Hematopoietic multipotent progenitor cell treated with erythropoietin and hydrocortisone succinate and interleukin-3 and kit ligand, for 6 days (in vitro differentiated cells): Measurements from ENCODE around the gene GPR61.
A peak's percentile ranks its signal among the peaks of the same experiment; 100 is the strongest.

Experiments
- DNase-seq: peaks from one replicate; pipeline ENCODE4 v3.0.0-alpha.2; 2015

GPR61 gene

DNA sequence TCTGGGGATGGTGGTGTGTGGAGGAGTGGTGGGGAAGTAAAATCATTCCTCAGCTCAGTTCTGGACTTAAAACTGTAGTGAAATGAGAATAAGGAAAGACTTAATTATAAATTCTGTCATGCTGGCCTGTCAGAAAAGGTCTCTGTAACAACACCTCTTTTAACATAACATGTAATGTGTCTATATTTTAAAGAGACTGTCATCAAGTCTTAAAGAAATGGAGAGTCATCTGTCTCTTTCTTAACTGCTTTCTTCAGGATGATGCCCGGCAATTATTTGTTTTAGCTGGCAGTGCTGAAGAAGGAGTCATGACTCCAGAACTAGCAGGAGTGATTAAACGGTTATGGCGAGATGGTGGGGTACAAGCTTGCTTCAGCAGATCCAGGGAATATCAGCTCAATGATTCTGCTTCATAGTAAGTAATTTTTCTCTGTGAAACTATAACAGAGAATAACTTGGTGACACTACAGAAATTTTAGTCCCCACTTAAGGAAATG, 39.3 kb downstream of the GPR61 start:
- DNase-seq = no peak

DNA sequence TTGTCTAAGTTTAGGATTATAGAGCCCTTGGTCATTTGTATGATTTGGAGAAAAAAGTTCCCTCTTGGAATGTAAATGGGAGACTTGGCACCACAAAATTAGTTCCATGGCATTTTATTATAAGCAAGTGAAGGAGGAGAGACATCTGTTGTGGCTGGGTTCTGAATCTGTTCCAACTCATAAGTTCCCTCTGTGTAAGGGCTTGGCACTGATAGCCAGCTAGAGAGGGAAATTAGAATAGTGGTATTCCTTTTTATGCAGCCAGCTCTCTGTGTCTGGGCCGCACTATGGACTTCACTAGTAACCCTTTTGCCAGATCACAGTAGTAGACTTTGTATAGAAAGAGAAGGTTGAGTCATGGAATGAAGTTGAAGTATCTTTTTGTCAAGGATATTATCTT, 39.8 kb downstream of the GPR61 start:
- DNase-seq = no peak

DNA sequence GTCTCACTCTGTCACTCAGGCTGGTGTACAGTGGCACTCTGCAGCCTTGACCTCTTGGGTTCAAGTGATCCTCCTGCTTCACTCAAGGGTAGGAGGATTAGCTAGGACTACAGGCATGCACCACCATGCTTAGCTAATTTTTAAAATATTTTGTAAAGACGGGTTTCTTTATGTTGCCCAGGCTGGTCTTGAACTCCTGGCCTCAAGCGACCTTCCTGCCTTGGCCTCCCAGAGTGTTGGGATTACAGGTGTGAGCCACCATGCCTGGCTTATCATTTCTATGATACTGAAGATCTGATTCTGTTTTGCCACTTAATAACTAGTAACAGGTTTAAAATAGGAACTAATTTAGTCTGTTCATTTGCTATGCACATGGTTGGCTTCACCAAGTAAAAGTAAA, 42.3 kb downstream of the GPR61 start:
- no peak for DNase-seq

DNA sequence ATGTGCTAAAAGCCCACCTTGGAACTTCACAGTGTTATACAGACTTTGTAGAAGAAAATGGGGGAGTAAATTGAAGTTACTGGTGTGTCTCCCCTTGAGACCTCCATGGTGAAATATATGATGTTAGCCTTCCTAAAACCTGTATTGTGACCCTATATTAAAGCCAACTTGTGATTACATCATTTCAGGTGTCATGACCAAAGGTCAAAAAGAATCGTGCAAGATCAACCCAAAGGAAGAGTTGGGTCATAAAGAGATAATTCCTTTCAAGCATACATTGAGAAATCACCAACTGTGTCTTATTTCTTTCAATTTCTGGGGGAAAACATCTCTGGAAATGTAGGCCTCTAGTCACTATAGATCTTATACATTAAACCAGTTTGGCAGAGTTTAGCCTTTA, 45.1 kb downstream of the GPR61 start:
- no peak for DNase-seq

DNA sequence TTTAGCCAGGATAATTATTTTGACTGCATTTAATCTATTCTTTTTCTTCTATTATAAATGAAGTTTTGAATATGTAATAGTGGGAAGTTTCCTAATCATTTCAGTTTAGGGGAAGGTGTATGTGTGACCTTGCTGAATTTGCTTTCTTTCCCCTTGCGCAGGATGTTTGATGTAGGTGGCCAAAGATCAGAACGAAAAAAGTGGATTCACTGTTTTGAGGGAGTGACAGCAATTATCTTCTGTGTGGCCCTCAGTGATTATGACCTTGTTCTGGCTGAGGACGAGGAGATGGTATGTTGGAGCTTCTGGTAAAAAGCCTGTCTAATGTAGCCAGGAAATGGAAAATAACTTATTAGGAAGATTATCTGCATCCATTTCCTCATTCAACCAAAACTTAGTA, 46.4 kb downstream of the GPR61 start:
- no peak for DNase-seq

DNA sequence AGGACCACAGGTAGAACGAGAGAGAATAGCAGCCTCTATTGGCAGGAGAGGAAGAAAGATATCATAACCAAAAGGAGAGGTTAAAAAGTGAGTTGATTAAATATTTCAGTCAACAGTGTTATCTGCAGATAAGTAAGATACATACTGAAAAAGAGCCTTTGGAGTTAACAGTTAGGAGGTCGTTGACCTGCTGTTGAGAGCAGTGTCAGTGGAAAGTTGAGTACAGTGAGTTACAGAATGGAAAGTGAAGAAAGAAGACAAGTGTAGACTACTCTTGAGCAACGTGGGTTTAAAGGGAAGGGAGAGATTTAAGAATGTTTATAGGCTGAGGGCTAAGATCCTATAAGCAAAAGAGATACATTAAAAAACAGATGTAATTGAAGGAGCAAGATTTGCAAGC, 49.5 kb downstream of the GPR61 start:
- DNase-seq = no peak

DNA sequence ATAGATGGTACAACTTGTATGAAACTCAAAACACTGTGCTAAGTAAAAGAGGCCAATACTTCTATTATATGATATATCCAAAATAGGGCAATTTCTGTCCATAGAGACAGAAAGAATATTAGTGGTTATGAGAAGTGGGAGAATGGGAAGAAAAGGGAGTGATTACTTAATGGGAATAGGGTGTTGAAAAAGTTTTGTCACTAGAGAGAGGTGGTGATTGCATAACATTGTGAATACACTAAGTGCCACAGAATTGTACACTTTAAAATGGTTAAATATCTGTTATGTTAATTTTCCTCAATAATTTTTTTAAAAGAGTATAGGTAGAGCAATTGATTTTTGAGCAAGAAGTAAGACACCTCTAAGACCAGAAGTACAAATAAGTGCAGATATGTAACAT, 50.0 kb downstream of the GPR61 start:
- DNase-seq = no peak

DNA sequence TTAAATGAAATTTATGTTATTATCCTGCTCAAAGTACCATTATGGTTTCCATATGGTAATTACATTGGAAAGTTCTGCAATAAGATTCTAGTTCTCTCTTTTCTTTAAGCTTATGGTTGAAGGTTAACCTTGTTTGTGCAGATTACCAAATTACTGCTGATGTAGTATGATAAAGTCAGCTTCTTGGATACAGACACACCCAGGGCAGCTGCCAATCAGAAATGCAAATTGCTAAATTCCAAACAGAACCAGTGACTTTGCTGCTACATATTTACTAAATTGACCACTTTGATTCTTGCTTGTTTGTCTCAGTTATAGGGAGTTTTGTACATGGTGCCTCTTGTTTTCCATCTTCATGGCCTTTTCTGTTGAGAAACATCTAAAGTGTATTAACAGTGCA, 53.2 kb downstream of the GPR61 start:
- DNase-seq = peak; percentile 28

DNA sequence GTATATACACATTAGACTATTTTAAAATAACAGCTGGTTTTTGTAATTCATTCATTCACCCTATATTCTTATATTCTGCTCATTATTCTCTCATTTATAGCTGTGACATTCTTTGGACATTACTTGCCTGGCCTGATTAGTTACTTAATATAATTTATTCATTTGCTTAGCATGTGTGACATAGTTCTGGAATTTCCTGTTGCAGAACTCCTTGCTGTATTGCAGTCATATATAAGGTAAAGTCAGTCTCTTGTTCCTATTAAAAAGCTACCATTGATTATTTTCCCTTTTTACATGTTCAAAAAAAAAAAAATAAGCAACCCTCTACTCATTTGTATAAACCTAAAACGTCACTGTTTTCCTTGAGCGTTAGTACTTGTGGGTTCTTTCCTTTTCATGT, 55.9 kb downstream of the GPR61 start:
- no peak for DNase-seq
